Keratinocyte (primary cell): ENCODE data around the gene HKDC1. TPM values are rescaled to one million over a fixed set of nuclear protein-coding genes. Genes with fewer than 3 reads are reported as not detected.
A peak's percentile ranks its signal among the peaks of the same experiment; 100 is the strongest.

Experiments
- DNase-seq: peaks from one replicate; pipeline ENCODE4 v3.0.0-alpha.2; 2011; ENCODE audit warnings: low read depth, missing footprints, low spot score
- FAIRE-seq: peaks from 2 replicates; lab custom pipeline; 2011; peaks lifted over from hg19 to GRCh38; lab: Jason Lieb, UNC
- H2AFZ ChIP-seq: 2 replicates; pipeline ENCODE4 v1.6.0; 2012; ENCODE audit warnings: low read length, control low read depth, inconsistent platforms; ENCODE audit not compliant: control insufficient read depth
- H3K27ac ChIP-seq: 2 replicates; pipeline ENCODE4 v1.5.1; 2011; ENCODE audit warnings: low read length; ENCODE audit not compliant: control insufficient read depth, insufficient read depth
- H3K27me3 ChIP-seq: 3 replicates; pipeline ENCODE4 v1.6.0; 2011; ENCODE audit warnings: low read length; ENCODE audit not compliant: control insufficient read depth, insufficient read depth; ENCODE audit errors: extremely low read depth
- H3K36me3 ChIP-seq, 2 experiments: 2 replicates in 1 of 2; 3 replicates in 1 of 2; pipeline ENCODE4 v1.5.1; 2011; ENCODE audit warnings: low read length in 2 of 2, mild to moderate bottlenecking in 1 of 2; ENCODE audit not compliant: control insufficient read depth in 2 of 2, insufficient read depth in 2 of 2; ENCODE audit errors: extremely low read depth in 1 of 2
- H3K4me1 ChIP-seq: 3 replicates; pipeline ENCODE4 v1.5.1; 2011; ENCODE audit warnings: low read length; ENCODE audit not compliant: control insufficient read depth, insufficient read depth; ENCODE audit errors: extremely low read depth
- H3K4me2 ChIP-seq: 3 replicates; pipeline ENCODE4 v1.6.0; 2011; ENCODE audit warnings: low read depth, low read length; ENCODE audit not compliant: control insufficient read depth, insufficient read depth; ENCODE audit errors: extremely low read depth
- H3K4me3 ChIP-seq, 3 experiments: fragments of 200-600 bp in 1 of 3; sonication (generic) in 1 of 3; 2 replicates in 2 of 3; 3 replicates in 1 of 3; pipeline ENCODE4 v1.5.1; 2011 to 2016; ENCODE audit warnings: low read length in 3 of 3, mild to moderate bottlenecking in 3 of 3, control low read depth in 2 of 3, inconsistent platforms in 1 of 3, low read depth in 1 of 3, mixed read lengths in 1 of 3, mixed run types in 1 of 3, moderate library complexity in 1 of 3; ENCODE audit not compliant: control insufficient read depth in 2 of 3, insufficient read depth in 2 of 3; ENCODE audit errors: extremely low read depth in 1 of 3
- H3K79me2 ChIP-seq: 2 replicates; pipeline ENCODE4 v1.6.0; 2012; ENCODE audit warnings: low read length; ENCODE audit not compliant: control insufficient read depth, insufficient read depth
- H3K9ac ChIP-seq: 3 replicates; pipeline ENCODE4 v1.6.0; 2011; ENCODE audit warnings: low read length; ENCODE audit not compliant: control insufficient read depth, insufficient read depth; ENCODE audit errors: extremely low read depth
- H3K9me1 ChIP-seq: 3 replicates; pipeline ENCODE4 v1.6.0; 2011; ENCODE audit warnings: low read length; ENCODE audit not compliant: control insufficient read depth, insufficient read depth; ENCODE audit errors: extremely low read depth
- H3K9me3 ChIP-seq: 2 replicates; pipeline ENCODE4 v1.5.1; 2012; ENCODE audit warnings: low read depth, low read length; ENCODE audit not compliant: control insufficient read depth
- H4K20me1 ChIP-seq: 3 replicates; pipeline ENCODE4 v1.6.0; 2011; ENCODE audit warnings: low read length; ENCODE audit not compliant: control insufficient read depth, insufficient read depth; ENCODE audit errors: extremely low read depth
- EZH2 ChIP-seq: IDR thresholded peaks from one replicate; pipeline ENCODE4 v1.6.1; 2012; ENCODE audit warnings: inconsistent platforms, mild to moderate bottlenecking, low read length, moderate library complexity
- dilution Hi-C: fragments of 300-500 bp; cut with MboI; formaldehyde crosslinking; loops from one replicate; pipeline ENCODE4 v1.7.0; 2020; ENCODE audit warnings: low sequenced_read_pairs; ENCODE audit not compliant: extremely low pct_ligation_motif_present
- polyA plus RNA-seq, 5 experiments: library from polyadenylated mRNA; depleted of rRNA in 3 of 5; stranded (reverse) in 3 of 5; stranded (forward) in 1 of 5; unstranded in 1 of 5; fragments of >200 nt; gene quantifications; 1 replicate in 1 of 5; 2 replicates in 3 of 5; 3 replicates in 1 of 5; pipeline versions ENCODE4 v1.2.1 to v1.2.3, GENCODE V29; 2011 to 2012; ENCODE audit warnings: missing spikeins in 2 of 5, low read depth in 1 of 5, low replicate concordance in 1 of 5
- TF ChIP-seq, protein P1 (sequence below), 3 experiments: IDR thresholded peaks in 1 of 3; conservative IDR thresholded peaks in 1 of 3; optimal IDR thresholded peaks in 1 of 3; 2 replicates in 2 of 3; 3 replicates in 1 of 3; pipeline versions ENCODE3 to v1.5.1; 2011; ENCODE audit warnings: low read length in 3 of 3, mild to moderate bottlenecking in 3 of 3, moderate library complexity in 2 of 3, control low read depth in 1 of 3, inconsistent platforms in 1 of 3; ENCODE audit not compliant: insufficient read depth in 2 of 3; ENCODE audit errors: extremely low read depth in 1 of 3

HKDC1 gene
- polyA plus RNA-seq, 1 donor (not counting 4 experiments of a cell fraction or from before 2014, with no cell fraction given) = 0.33 TPM

DNA sequence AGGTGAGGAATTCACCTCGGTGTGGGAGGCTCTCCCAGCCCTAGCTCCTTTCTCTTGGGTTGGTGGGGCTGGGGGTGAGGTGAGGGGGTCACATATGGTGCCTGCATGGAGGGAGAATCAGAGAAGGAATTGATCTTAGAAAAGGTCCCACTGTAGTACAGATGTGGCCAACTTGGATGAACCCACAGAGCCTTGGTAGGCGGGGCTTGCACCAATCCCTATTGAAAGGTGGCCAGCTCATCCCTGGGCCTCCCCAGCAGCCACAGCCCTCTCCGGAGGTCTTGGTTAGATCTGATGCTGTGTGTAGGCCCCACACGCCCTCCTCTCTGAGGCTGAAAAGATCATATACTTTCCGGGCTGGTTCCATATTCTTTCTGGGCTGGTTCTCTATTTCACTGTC, 19.0 kb downstream of the HKDC1 start:
- Histone ChIP-seq H4K20me1 (no peaks in the 10 kb centered on the region), H3K9ac (no peak overlapping the region), H3K4me3 (no peak overlapping the region), H3K9me1 (no peaks in the 10 kb centered on the region), H3K9me3 (no peaks in the 10 kb centered on the region), H3K27ac (no peak overlapping the region), H3K27me3 (no peaks in the 10 kb centered on the region), H3K79me2 (no peaks in the 10 kb centered on the region), H3K4me2 (no peak overlapping the region), H3K4me1 (peaks cover 20% of the 10 kb centered on the region), H2AFZ (no peak overlapping the region), H3K36me3 (no peaks in the 10 kb centered on the region)
- TF ChIP-seq EZH2 = no peak
- no peak for DNase-seq
- FAIRE-seq = no peak
- dilution Hi-C loops = no loop called here

GRCh38 chr10:69239816-69240434, 19.8 kb downstream of the HKDC1 start:
- DNase-seq = no peak
- no peaks in the 10 kb centered on the region for H3K9me1 ChIP-seq
- dilution Hi-C loops = no loop called here
- TF ChIP-seq, protein P1, sequence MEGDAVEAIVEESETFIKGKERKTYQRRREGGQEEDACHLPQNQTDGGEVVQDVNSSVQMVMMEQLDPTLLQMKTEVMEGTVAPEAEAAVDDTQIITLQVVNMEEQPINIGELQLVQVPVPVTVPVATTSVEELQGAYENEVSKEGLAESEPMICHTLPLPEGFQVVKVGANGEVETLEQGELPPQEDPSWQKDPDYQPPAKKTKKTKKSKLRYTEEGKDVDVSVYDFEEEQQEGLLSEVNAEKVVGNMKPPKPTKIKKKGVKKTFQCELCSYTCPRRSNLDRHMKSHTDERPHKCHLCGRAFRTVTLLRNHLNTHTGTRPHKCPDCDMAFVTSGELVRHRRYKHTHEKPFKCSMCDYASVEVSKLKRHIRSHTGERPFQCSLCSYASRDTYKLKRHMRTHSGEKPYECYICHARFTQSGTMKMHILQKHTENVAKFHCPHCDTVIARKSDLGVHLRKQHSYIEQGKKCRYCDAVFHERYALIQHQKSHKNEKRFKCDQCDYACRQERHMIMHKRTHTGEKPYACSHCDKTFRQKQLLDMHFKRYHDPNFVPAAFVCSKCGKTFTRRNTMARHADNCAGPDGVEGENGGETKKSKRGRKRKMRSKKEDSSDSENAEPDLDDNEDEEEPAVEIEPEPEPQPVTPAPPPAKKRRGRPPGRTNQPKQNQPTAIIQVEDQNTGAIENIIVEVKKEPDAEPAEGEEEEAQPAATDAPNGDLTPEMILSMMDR (optimal IDR thresholded peaks at IDR 0.05 in 1 of 3, IDR thresholded peaks at IDR 0.05 in 1 of 3, conservative IDR thresholded peaks at IDR 0.05 in 1 of 3; ENCODE audit: extremely low read depth in 1 of 3, insufficient read depth in 2 of 3, low read length in 3 of 3) = no peak
- no peak for TF ChIP-seq EZH2
- no peaks in the 10 kb centered on the region for H3K79me2 ChIP-seq
- no peak overlapping the region for H3K4me3 ChIP-seq
- no peaks in the 10 kb centered on the region for H4K20me1 ChIP-seq
- H3K36me3 ChIP-seq = no peaks in the 10 kb centered on the region
- H2AFZ ChIP-seq = peak overlapping the region; percentile 49
- H3K9me3 ChIP-seq = no peaks in the 10 kb centered on the region
- H3K9ac ChIP-seq = no peak overlapping the region
- FAIRE-seq = no peak
- no peak overlapping the region for H3K4me2 ChIP-seq
- no peaks in the 10 kb centered on the region for H3K27me3 ChIP-seq
- no peak overlapping the region for H3K27ac ChIP-seq
- peaks cover 20% of the 10 kb centered on the region for H3K4me1 ChIP-seq

GRCh38 chr10:69240455-69240854, 20.3 kb downstream of the HKDC1 start:
- no peaks in the 10 kb centered on the region for H3K79me2 ChIP-seq
- peaks cover 20% of the 10 kb centered on the region for H3K4me1 ChIP-seq
- H3K27me3 ChIP-seq = no peaks in the 10 kb centered on the region
- DNase-seq = no peak
- dilution Hi-C loops = no loop called here
- no peak for FAIRE-seq
- no peaks in the 10 kb centered on the region for H4K20me1 ChIP-seq
- no peak overlapping the region for H3K27ac ChIP-seq
- no peak overlapping the region for H3K4me3 ChIP-seq
- no peak overlapping the region for H3K9ac ChIP-seq
- H3K9me1 ChIP-seq = no peaks in the 10 kb centered on the region
- no peaks in the 10 kb centered on the region for H3K9me3 ChIP-seq
- TF ChIP-seq EZH2 = no peak
- H3K4me2 ChIP-seq = no peak overlapping the region
- no peaks in the 10 kb centered on the region for H3K36me3 ChIP-seq
- no peak overlapping the region for H2AFZ ChIP-seq
